H1 (cell line): ENCODE results near the gene POLE. TPM values are rescaled to one million over a fixed set of nuclear protein-coding genes. Genes with fewer than 3 reads are reported as not detected.

Experiments used
- CTCF ChIA-PET: fragments of 300-600 bp; sonication (Branson Sonifier 250); formaldehyde crosslinking; loops from one replicate; lab custom pipeline; 2021; ENCODE audit not compliant: partially characterized antibody; lab: Charles Lee
- POLR2A ChIA-PET: fragments of 300-600 bp; sonication (Branson Sonifier 250); formaldehyde crosslinking; loops from one replicate; lab custom pipeline; 2021; ENCODE audit warnings: inconsistent platforms; ENCODE audit not compliant: partially characterized antibody; lab: Charles Lee
- DNase-seq, 2 experiments: peaks; one replicate each; pipeline versions ENCODE4 v3.0.0 to v3.0.0-alpha.2; 2010 to 2022; ENCODE audit warnings: low spot score in 2 of 2, low read depth in 1 of 2, mixed read lengths in 1 of 2
- FAIRE-seq: peaks from 2 replicates; lab custom pipeline; 2011; peaks lifted over from hg19 to GRCh38; lab: Jason Lieb, UNC
- H2AFZ ChIP-seq: 2 replicates; pipeline ENCODE4 v1.8.1; 2012; ENCODE audit warnings: low read length, inconsistent platforms
- H2AK5ac ChIP-seq: 2 replicates; pipeline ENCODE4 v1.6.1; 2013; ENCODE audit warnings: low read depth, low read length
- H2BK120ac ChIP-seq: replicated peaks from 2 replicates; pipeline ENCODE3; 2013; ENCODE audit warnings: low read depth, low read length, inconsistent platforms
- H2BK12ac ChIP-seq: 2 replicates; pipeline ENCODE4 v1.6.1; 2013; ENCODE audit warnings: low read depth, low read length
- H2BK15ac ChIP-seq: 2 replicates; pipeline ENCODE4 v1.6.1; 2013; ENCODE audit warnings: low read length
- H2BK20ac ChIP-seq: 2 replicates; pipeline ENCODE4 v1.6.1; 2013; ENCODE audit warnings: low read length
- H2BK5ac ChIP-seq: 2 replicates; pipeline ENCODE4 v1.6.1; 2013; ENCODE audit warnings: low read depth, low read length
- H3K14ac ChIP-seq: 2 replicates; pipeline ENCODE4 v1.6.1; 2013; ENCODE audit warnings: inconsistent platforms; ENCODE audit not compliant: insufficient read length
- H3K18ac ChIP-seq: 2 replicates; pipeline ENCODE4 v1.6.1; 2013; ENCODE audit warnings: low read length; ENCODE audit errors: extremely low read depth
- H3K23ac ChIP-seq: 2 replicates; pipeline ENCODE4 v1.6.1; 2013; ENCODE audit warnings: inconsistent platforms; ENCODE audit not compliant: insufficient read length
- H3K23me2 ChIP-seq: 2 replicates; pipeline ENCODE4 v1.6.1; 2013; ENCODE audit warnings: low read depth, low read length
- H3K27ac ChIP-seq: 2 replicates; pipeline ENCODE4 v1.6.1; 2011; ENCODE audit warnings: low read depth, low read length, inconsistent platforms
- H3K27me3 ChIP-seq, 4 experiments: replicated peaks in 1 of 4; 1 replicate in 1 of 4; 2 replicates in 3 of 4; pipeline versions ENCODE4 v1.6.1 to v1.8.1; 2011 to 2013; ENCODE audit warnings: low read length in 3 of 4, mild to moderate bottlenecking in 3 of 4, inconsistent platforms in 2 of 4, mixed read lengths in 2 of 4, moderate library complexity in 1 of 4; ENCODE audit not compliant: control insufficient read depth in 3 of 4, insufficient read depth in 3 of 4; ENCODE audit errors: extremely low read depth in 1 of 4
- H3K36me3 ChIP-seq, 4 experiments: 2 replicates each; pipeline versions ENCODE4 v1.6.1 to v1.8.1; 2011 to 2013; ENCODE audit warnings: mild to moderate bottlenecking in 4 of 4, low read length in 3 of 4, moderate library complexity in 2 of 4, control low read depth in 1 of 4, inconsistent platforms in 1 of 4; ENCODE audit not compliant: insufficient read depth in 4 of 4, control insufficient read depth in 2 of 4
- H3K4ac ChIP-seq: replicated peaks from 2 replicates; pipeline ENCODE3; 2013; ENCODE audit warnings: low read length, low read depth, mixed read lengths, inconsistent platforms; ENCODE audit not compliant: insufficient read length
- H3K4me1 ChIP-seq, 4 experiments: replicated peaks in 1 of 4; 1 replicate in 1 of 4; 2 replicates in 3 of 4; pipeline versions ENCODE4 v1.6.1 to v1.8.1; 2011 to 2013; ENCODE audit warnings: low read length in 3 of 4, inconsistent platforms in 2 of 4, mixed read lengths in 1 of 4; ENCODE audit not compliant: insufficient read depth in 4 of 4, control insufficient read depth in 3 of 4
- H3K4me2 ChIP-seq, 2 experiments: 2 replicates each; pipeline versions ENCODE4 v1.6.1 to v1.8.1; 2011 to 2013; ENCODE audit warnings: low read depth in 2 of 2, low read length in 2 of 2, control low read depth in 1 of 2, inconsistent platforms in 1 of 2, mild to moderate bottlenecking in 1 of 2; ENCODE audit not compliant: insufficient read depth in 1 of 2
- H3K4me3 ChIP-seq, 4 experiments: fragments of 200-600, 300-600 bp in 1 of 4; sonication (generic), shearing (Covaris generic), sonication (Bioruptor Twin) in 1 of 4; 2 replicates each; pipeline versions ENCODE4 v1.5.1 to v1.8.1; 2011 to 2016; ENCODE audit warnings: low read length in 4 of 4, low read depth in 3 of 4, control low read depth in 2 of 4, inconsistent platforms in 2 of 4, mild to moderate bottlenecking in 2 of 4, mixed read lengths in 1 of 4, moderate library complexity in 1 of 4; ENCODE audit not compliant: insufficient read depth in 2 of 4; ENCODE audit errors: extremely low read depth in 1 of 4
- H3K56ac ChIP-seq: replicated peaks from 2 replicates; pipeline ENCODE3; 2013; ENCODE audit warnings: low read depth, mild to moderate bottlenecking, mixed read lengths, low read length, inconsistent platforms; ENCODE audit not compliant: insufficient read length
- H3K79me1 ChIP-seq: 2 replicates; pipeline ENCODE4 v1.6.1; 2013; ENCODE audit warnings: low read depth, low read length, control low read depth
- H3K79me2 ChIP-seq, 2 experiments: 2 replicates each; pipeline versions ENCODE4 v1.6.1 to v1.8.1; 2012 to 2013; ENCODE audit warnings: low read length in 2 of 2, mild to moderate bottlenecking in 2 of 2, inconsistent platforms in 1 of 2; ENCODE audit not compliant: insufficient read depth in 2 of 2, control insufficient read depth in 1 of 2
- H3K9ac ChIP-seq, 4 experiments: replicated peaks in 1 of 4; 1 replicate in 1 of 4; 2 replicates in 3 of 4; pipeline versions ENCODE4 v1.6.1 to v1.8.1; 2011 to 2013; ENCODE audit warnings: low read depth in 3 of 4, low read length in 3 of 4, control low read depth in 2 of 4, mild to moderate bottlenecking in 2 of 4, moderate library complexity in 2 of 4, inconsistent platforms in 1 of 4; ENCODE audit errors: extremely low read depth in 1 of 4
- H3K9me3 ChIP-seq, 2 experiments: 2 replicates each; pipeline versions ENCODE4 v1.6.1 to v1.8.1; 2012 to 2013; ENCODE audit warnings: mild to moderate bottlenecking in 2 of 2, moderate library complexity in 2 of 2, control low read depth in 1 of 2, inconsistent platforms in 1 of 2, low read depth in 1 of 2, low read length in 1 of 2, mixed read lengths in 1 of 2; ENCODE audit not compliant: insufficient read depth in 2 of 2
- H4K20me1 ChIP-seq, 2 experiments: replicated peaks in 1 of 2; 2 replicates each; pipeline versions ENCODE3 to v1.8.1; 2011 to 2013; ENCODE audit warnings: inconsistent platforms in 2 of 2, low read length in 2 of 2, mild to moderate bottlenecking in 1 of 2; ENCODE audit not compliant: insufficient read depth in 2 of 2, control insufficient read depth in 1 of 2
- H4K5ac ChIP-seq: 2 replicates; pipeline ENCODE4 v1.6.1; 2013; ENCODE audit warnings: low read length, low read depth, mixed read lengths, inconsistent platforms; ENCODE audit not compliant: insufficient read length
- H4K8ac ChIP-seq: 2 replicates; pipeline ENCODE4 v1.8.0; 2013; ENCODE audit warnings: mild to moderate bottlenecking, moderate library complexity, low read length, inconsistent platforms; ENCODE audit not compliant: insufficient read depth; ENCODE audit errors: extremely low read depth
- H4K91ac ChIP-seq: replicated peaks from 2 replicates; pipeline ENCODE3; 2013; ENCODE audit warnings: low read length, mixed read lengths, inconsistent platforms; ENCODE audit not compliant: insufficient read length
- ASH2L ChIP-seq: fragments of 200-600, 300-600 bp; sonication (generic); IDR thresholded peaks from one replicate; pipeline ENCODE4 v1.7.1; 2017; ENCODE audit warnings: low read length
- KDM5A ChIP-seq: fragments of 200-600 bp; IDR thresholded peaks from 2 replicates; pipeline ENCODE4 v1.7.1; 2012; ENCODE audit warnings: mild to moderate bottlenecking, low read length, inconsistent platforms, mixed read lengths
- POLR2A ChIP-seq, 2 experiments: IDR thresholded peaks; 1 replicate in 1 of 2; 2 replicates in 1 of 2; pipeline ENCODE4 v1.6.1; 2011; ENCODE audit warnings: low read depth in 2 of 2, low read length in 2 of 2, mild to moderate bottlenecking in 2 of 2; ENCODE audit errors: control extremely low read depth in 1 of 2
- SIN3A ChIP-seq, 2 experiments: IDR thresholded peaks in 1 of 2; conservative IDR thresholded peaks in 1 of 2; 2 replicates each; pipeline ENCODE4 v1.6.1; 2011 to 2012; ENCODE audit warnings: low read length in 2 of 2, improper control_type of control experiment in 1 of 2, low read depth in 1 of 2, mild to moderate bottlenecking in 1 of 2
- SP1 ChIP-seq: IDR thresholded peaks from 2 replicates; pipeline ENCODE4 v1.6.1; 2011; ENCODE audit warnings: low read depth, low read length
- SUZ12 ChIP-seq: fragments of 200-600 bp; sonication (generic); IDR thresholded peaks from 2 replicates; pipeline ENCODE4 v1.6.1; 2012; ENCODE audit warnings: mild to moderate bottlenecking, inconsistent platforms, low read length, moderate library complexity, mixed read lengths
- TAF1 ChIP-seq: IDR thresholded peaks from 2 replicates; pipeline ENCODE4 v1.6.1; 2011; ENCODE audit warnings: mild to moderate bottlenecking, low read depth, low read length
- TBP ChIP-seq: IDR thresholded peaks from 2 replicates; pipeline ENCODE4 v1.6.1; 2011; ENCODE audit warnings: low read depth, low read length, improper control_type of control experiment
- WGBS, 2 experiments: shearing (Covaris generic) in 1 of 2; methylation state at CpG; one replicate each; pipeline versions ENCODE4 v1.1.6 to v1.1.7; 2013 to 2015; ENCODE audit warnings: low lambda C conversion rate in 2 of 2, mixed read lengths in 2 of 2, inconsistent platforms in 1 of 2, low coverage in 1 of 2, missing lambda C conversion rate in 1 of 2; ENCODE audit not compliant: insufficient replicate concordance in 2 of 2, insufficient coverage in 1 of 2, insufficient read length in 1 of 2; ENCODE audit errors: extremely low coverage in 1 of 2, missing lambda C conversion rate in 1 of 2; 5-methylcytosine and 5-hydroxymethylcytosine counted together
- polyA plus RNA-seq, 7 experiments: library from polyadenylated mRNA; depleted of rRNA in 3 of 7; stranded (reverse) in 5 of 7; unstranded in 2 of 7; fragments of >200 nt in 5 of 7; fragments of 200-250 nt in 2 of 7; gene quantifications; 1 replicate in 5 of 7; 2 replicates in 1 of 7; 4 replicates in 1 of 7; pipeline versions ENCODE4 v1.2.1 to v1.2.3, GENCODE V29; 2011 to 2013; ENCODE audit warnings: missing spikeins in 2 of 7, mixed read lengths in 2 of 7
- total RNA-seq: library from RNA; stranded (reverse); fragmentation: NEBNext Ultra II Directional; extraction: Animal tissue kit (Norgen Biotek cat#: 25700); gene quantifications from 2 replicates; pipeline ENCODE4 v1.2.1, GENCODE V29; 2021
- TF ChIP-seq, protein P1 (sequence below), 3 experiments: IDR thresholded peaks; 1 replicate in 2 of 3; 2 replicates in 1 of 3; pipeline versions ENCODE4 v1.5.1 to v1.6.1; 2011; ENCODE audit warnings: low read length in 3 of 3, mild to moderate bottlenecking in 3 of 3, inconsistent platforms in 2 of 3, low read depth in 1 of 3, moderate library complexity in 1 of 3; ENCODE audit not compliant: insufficient read depth in 1 of 3; ENCODE audit errors: control extremely low read depth in 1 of 3
- TF ChIP-seq, protein P2 (sequence below): IDR thresholded peaks from 2 replicates; pipeline ENCODE4 v1.6.1; 2012; ENCODE audit warnings: inconsistent platforms

Gene POLE
- total and polyA plus RNA-seq, 2 of the 8 experiments (the other 6 are each of a cell fraction or from before 2014, with no cell fraction given) = 59.7 to 115 TPM

DNA sequence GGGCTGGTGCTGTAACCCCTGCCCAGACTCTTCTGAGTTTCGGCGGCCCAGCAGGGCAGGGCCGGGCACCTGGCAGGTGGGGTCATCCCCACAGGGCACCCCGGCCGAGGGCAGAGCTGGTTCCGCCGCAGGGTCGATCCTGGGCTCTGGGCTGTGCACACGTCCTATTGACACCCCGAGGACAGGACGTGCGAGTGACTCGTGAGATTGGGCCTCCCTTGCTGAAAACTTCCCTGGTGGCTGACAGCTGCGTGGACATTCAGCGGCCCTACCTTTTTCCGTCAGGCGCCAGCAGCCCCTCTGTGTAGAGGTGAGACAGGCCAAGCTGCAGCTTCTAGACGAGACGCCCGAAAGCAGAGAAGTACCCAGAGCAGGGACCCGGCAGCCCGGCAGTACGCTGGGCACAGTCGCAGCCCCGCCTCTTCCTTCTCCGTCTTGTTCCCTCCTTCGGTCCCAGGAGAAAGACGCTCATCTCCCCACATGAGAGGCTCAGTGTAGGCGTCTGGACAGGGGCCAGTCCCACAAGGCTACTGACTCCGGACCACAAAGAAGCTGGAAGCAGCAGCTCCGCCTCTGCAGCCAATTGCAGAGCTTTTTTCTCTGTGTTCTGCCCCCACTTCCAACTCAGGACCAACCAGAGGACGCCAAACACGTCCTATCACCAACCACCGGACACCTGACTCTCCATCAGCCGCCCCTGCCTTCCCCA lies 76.9 kb downstream of the POLE start, which contains the start of gene LRCOL1:
TSS of gene LRCOL1 (minus strand) at position 532 of the 709 bp plus-strand sequence. CDS start 4,331 bp downstream, outside the sequence.
- no peak within 1 kb of the TSS; the same call in 1 of the 2 replicates for H3K18ac ChIP-seq
- H2AFZ ChIP-seq = no peak within 1 kb of the TSS
- CTCF ChIA-PET = interaction anchor here (1.0 to 4.2 kb wide), 10 partner anchors 8 to 195 kb away, joined by 3 to 43 read pairs (median 5); partner anchors contain the start of gene P2RX2
- 83% methylated on average over 27 of the region's 35 CpGs; no CpG with 5 or more reads in 1 of the 2 experiments for WGBS, 2 experiments
- H3K79me1 ChIP-seq = no peaks in the 10 kb centered on the region
- no peak within 1 kb of the TSS for H3K4me2 ChIP-seq
- H2BK15ac ChIP-seq = no peak within 1 kb of the TSS
- peaks cover 14 to 82% (median 57%) of the 10 kb centered on the region in 4 experiments for H3K27me3 ChIP-seq
- DNase-seq (no peak), FAIRE-seq (no peak)
- POLR2A ChIA-PET = interaction anchor here (1.1 to 3.4 kb wide), 5 partner anchors 8 to 28 kb away, joined by 4 to 15 read pairs (median 6); partner anchors contain the start of gene P2RX2
- H3K4me3 ChIP-seq = no peak within 1 kb of the TSS; a peak in 1 of 8 replicates
- H4K91ac ChIP-seq = no peak within 1 kb of the TSS
- peaks cover 0 to 2% of the 10 kb centered on the region in 2 experiments for H4K20me1 ChIP-seq
- no peak within 1 kb of the TSS for H3K56ac ChIP-seq
- H2BK120ac ChIP-seq = no peak within 1 kb of the TSS
- no peak within 1 kb of the TSS for H3K14ac ChIP-seq
- H3K79me2 ChIP-seq = no peaks in the 10 kb centered on the region
- H3K9ac ChIP-seq = no peak within 1 kb of the TSS
- no peak within 1 kb of the TSS for H2AK5ac ChIP-seq
- H3K27ac ChIP-seq = no peak within 1 kb of the TSS
- H2BK20ac ChIP-seq = no peak within 1 kb of the TSS
- no peak within 1 kb of the TSS for H3K23ac ChIP-seq
- no peaks in the 10 kb centered on the region for H3K36me3 ChIP-seq
- H4K8ac ChIP-seq = no peak within 1 kb of the TSS
- no peak within 1 kb of the TSS for H4K5ac ChIP-seq
- H2BK5ac ChIP-seq = no peak within 1 kb of the TSS
- peaks cover 9 to 15% of the 10 kb centered on the region in 2 experiments; a peak in 3 of 4 replicates for H3K9me3 ChIP-seq
- H3K4me1 ChIP-seq = no peaks in the 10 kb centered on the region
- no peak within 1 kb of the TSS for H3K4ac ChIP-seq
- no peaks in the 10 kb centered on the region for H3K23me2 ChIP-seq
- H2BK12ac ChIP-seq = no peak within 1 kb of the TSS
- TF ChIP-seq POLR2A (IDR thresholded peaks at IDR 0.05; ENCODE audit: control extremely low read depth in 1 of 2, low read depth in 2 of 2, low read length in 2 of 2) (no peak), KDM5A (no peak), SUZ12 (no peak), TAF1 (no peak), TBP (no peak), SP1 (no peak), SIN3A (conservative IDR thresholded peaks at IDR 0.05 in 1 of 2, IDR thresholded peaks at IDR 0.05 in 1 of 2; ENCODE audit: low read depth in 1 of 2, low read length in 2 of 2) (no peak), ASH2L (no peak)
- TF ChIP-seq, protein P1, sequence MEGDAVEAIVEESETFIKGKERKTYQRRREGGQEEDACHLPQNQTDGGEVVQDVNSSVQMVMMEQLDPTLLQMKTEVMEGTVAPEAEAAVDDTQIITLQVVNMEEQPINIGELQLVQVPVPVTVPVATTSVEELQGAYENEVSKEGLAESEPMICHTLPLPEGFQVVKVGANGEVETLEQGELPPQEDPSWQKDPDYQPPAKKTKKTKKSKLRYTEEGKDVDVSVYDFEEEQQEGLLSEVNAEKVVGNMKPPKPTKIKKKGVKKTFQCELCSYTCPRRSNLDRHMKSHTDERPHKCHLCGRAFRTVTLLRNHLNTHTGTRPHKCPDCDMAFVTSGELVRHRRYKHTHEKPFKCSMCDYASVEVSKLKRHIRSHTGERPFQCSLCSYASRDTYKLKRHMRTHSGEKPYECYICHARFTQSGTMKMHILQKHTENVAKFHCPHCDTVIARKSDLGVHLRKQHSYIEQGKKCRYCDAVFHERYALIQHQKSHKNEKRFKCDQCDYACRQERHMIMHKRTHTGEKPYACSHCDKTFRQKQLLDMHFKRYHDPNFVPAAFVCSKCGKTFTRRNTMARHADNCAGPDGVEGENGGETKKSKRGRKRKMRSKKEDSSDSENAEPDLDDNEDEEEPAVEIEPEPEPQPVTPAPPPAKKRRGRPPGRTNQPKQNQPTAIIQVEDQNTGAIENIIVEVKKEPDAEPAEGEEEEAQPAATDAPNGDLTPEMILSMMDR (IDR thresholded peaks at IDR 0.05; ENCODE audit: control extremely low read depth in 1 of 3, insufficient read depth in 1 of 3, low read depth in 1 of 3, low read length in 3 of 3) = no peak
- TF ChIP-seq, protein P2, sequence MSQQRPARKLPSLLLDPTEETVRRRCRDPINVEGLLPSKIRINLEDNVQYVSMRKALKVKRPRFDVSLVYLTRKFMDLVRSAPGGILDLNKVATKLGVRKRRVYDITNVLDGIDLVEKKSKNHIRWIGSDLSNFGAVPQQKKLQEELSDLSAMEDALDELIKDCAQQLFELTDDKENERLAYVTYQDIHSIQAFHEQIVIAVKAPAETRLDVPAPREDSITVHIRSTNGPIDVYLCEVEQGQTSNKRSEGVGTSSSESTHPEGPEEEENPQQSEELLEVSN = no peak
